Measurements from ENCODE around the gene QRSL1.
"Not testable (repeated sequence)": the region's sequence is repeated elsewhere in the genome, so short reads cannot be mapped to it uniquely, and the experiment has no call there.

Gene QRSL1

GRCh38 chr6:106626485-106626884 is 2.9 kb upstream of the QRSL1 start:
- DNase-seq, result no peak

DNA sequence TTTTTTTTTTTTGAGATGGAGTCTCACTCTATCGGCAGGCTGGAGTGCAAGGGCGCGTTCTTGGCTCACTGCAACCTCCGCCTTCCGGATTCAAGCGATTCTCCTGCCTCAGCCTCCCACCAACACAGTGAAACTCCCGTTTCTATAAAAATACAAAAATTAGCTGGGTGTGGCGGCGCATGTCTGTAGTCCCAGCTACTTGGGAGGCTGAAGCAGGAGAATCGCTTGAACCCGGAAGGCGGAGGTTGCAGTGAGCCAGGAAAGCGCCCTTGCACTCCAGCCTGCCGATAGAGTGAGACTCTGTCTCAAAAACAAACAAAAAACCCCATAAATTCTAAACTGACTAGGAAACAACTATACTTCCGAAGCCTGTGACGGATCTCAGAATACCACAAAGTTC is 1.6 kb upstream of the QRSL1 start:
- not testable (repeated sequence) for DNase-seq

- DNase-seq, result no peak
Measured at GRCh38 chr6:106628658-106629102, 698 bp upstream of the QRSL1 start.

DNA sequence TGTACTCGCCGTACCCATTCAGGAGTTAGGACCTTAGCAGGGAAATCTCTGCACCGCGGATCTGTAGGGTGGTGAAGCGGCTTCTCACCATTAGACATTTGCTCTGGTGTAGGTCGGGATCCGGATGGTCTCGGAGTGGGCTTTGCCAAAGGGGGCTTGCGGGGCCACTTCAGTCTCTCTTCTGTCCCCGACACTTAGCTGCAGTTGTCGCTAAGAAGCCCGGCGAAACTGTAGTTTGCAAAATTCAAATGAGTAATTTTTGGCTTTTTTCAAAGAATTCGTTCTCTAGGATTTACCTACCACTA is 433 bp downstream of the QRSL1 start:
- DNase-seq, result no peak

DNA sequence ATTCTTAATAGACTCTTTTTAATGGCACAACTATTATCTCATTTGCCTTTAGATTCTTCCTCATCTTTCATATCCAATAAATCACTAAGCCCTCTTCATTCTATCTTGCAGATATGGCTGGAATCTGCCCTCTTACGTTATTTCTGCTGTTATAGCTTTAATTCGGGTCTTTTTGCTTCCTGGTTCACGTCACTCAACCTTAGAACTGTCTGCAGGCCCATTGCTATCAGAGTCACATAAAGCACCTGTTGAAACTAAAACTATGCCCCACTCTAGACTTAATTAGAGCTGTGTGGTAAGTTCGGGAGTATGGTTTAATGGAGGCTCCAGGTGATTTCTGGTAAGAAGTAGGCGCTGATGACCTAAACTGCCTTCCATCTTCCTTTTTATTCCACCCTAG is 988 bp downstream of the QRSL1 start:
- DNase-seq, result no peak

GRCh38 chr6:106631346-106631745 is 2.0 kb downstream of the QRSL1 start:
- no peak for DNase-seq

DNA sequence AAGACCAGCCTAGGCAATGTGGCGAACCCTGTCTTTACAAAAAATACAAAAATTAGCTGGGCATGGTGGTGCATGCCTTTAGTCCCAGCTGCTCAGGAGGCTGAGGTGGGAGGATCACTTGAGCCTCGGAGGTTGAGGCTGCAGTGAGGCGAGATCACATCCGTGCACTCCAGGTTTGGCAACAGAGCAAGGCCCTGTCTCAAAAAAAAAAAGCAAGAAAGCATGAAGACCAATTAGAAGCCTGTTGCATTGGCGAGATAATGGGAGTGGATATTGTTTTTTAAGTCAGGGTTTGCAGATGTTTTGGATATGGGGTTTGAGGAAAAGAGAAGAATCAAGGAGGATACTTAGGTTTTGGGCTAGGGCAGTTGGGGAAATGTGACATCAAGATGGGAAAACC is 5.2 kb downstream of the QRSL1 start:
- DNase-seq, result no peak

DNA sequence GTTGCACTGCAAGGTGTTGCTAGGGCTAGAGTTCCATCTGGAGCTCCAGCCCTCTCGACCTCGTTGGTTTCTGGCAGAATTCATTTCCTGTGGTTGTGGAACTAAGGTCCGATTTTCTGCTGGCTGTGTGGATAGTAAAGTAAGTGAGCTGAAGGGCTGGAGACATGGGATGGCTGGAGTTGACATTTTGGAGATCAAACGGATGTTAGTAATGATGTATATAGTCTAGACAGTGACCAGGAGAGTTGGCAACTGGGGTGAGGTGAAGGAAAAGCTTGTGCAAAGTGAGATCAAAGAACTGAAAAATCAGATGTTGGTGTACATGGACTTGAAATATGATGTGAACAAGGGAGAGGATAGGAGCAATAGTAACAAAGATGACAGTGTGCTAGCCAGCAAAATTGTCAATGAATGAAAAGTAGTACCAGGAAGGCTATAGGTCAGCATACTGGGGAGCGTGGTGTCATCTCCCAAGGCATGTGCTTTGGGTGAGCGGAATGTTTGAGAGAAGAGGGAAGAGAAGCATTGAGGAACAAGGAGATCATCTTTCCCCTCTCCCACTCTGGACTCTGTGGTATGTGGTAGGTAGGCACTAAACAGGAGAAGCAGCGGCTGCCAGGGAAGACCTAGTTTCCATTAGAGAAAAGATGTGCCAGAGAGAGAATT is 7.8 kb downstream of the QRSL1 start:
- no peak for DNase-seq

GRCh38 chr6:106637717-106638341 is 8.5 kb downstream of the QRSL1 start:
- DNase-seq, result no peak

GRCh38 chr6:106639812-106640211 is 10.4 kb downstream of the QRSL1 start:
- DNase-seq, result no peak

DNA sequence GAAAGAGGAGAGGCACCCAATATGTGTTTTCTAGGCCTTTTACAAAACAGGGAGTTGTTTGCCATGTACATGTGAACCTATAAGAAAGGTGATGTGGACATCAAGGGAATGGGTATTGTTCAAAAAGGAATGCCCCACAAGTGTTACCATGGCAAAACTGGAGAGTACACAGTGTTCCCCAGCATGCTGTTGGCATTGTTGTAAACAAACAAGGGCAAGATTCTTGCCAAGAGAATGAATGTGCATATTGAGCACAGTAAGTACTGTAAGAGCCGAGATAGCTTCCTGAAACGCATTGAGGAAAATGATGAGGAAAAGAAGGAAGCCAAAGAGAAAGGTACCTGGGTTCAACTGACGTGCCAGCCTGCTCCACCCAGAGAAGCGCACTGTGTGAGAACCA is 13.1 kb downstream of the QRSL1 start:
- no peak for DNase-seq

- no peak for DNase-seq
Measured at GRCh38 chr6:106643061-106643460, 13.7 kb downstream of the QRSL1 start.

DNA sequence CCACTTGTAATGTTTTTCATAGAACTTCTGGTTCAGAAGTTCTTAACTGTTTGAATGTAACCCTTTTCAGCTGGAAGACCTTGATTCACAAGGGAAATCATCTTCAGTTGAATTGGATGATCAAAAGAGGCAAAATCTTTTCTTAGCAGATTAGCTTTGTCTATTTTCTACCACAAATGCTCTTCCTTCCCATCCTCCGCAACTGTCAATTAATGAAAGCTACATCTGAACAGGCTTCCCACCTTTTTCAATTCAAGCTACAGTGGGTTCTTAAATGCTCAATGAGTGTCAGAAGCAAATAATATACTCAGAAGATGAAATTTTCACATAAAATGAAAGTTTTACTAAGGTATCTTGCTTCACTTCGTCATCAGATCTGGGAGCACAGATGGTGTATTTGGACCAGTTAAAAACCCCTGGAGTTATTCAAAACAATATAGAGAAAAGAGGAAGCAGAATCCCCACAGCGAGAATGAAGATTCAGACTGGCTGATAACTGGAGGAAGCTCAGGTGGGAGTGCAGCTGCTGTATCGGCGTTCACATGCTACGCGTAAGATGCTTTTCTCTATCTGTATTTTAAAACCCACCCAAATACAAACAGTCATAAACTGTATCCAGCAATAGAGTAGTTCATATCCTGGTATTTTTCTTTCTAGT is 19.4 kb downstream of the QRSL1 start:
- no peak for DNase-seq

GRCh38 chr6:106658469-106658868 is 29.1 kb downstream of the QRSL1 start:
- no peak for DNase-seq

- DNase-seq, result no peak
Measured at GRCh38 chr6:106659859-106660258, 30.5 kb downstream of the QRSL1 start.

GRCh38 chr6:106662458-106662857 is 33.1 kb downstream of the QRSL1 start:
- DNase-seq, result no peak

DNA sequence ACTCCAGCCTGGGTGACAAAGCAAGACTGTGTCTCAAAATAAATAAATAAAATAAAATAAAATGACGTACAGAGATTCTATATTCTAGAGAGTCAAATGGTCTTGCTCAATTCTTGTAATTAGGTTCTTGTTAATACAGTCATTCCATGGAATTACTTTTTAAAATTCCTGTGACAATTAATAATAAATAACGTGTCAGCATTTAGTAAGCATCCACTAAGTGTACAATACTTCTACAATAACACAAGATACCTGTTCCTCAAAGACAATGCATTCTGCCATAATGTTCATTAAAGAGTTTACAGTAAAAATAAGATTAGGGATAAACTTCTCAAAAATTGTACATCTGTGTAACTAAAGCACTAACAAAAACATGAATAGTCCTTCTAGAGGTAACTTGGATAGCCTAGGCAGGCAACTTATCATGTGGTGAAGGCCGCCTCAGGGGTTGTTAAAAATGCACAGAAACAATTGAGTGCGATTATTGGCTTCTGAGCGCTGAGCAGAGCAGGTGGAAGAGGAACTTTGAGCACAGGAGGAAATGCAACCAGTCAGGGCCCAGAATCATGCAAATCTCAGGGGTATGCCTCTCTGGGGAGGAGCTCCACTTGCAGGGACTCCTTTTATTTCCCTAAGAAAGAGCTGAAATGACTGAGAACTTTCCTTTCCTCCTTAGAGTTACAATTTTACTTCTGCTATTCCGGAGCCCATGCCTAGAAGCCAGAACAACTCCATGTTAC is 37.1 kb downstream of the QRSL1 start:
- DNase-seq, result no peak

DNA sequence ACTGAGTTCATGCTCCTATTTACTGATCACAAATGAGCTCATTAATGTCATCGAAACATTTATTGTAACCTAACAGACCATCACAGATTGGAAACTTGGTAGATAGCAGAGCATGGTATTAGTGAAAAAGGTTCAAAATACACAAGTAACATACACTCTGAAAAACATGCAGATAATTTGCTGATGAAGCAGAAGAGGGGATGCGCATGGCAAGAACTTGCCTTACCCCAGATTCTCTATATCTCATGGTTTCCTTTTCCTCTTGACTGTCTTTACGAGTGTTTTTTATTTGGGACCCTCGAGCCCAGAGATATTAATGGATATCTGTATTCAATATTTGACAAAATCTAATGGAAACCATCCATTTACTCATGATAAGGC is 37.6 kb downstream of the QRSL1 start:
- DNase-seq, result no peak

- DNase-seq, result no peak
Measured at GRCh38 chr6:106670236-106670635, 40.9 kb downstream of the QRSL1 start.

- DNase-seq, result no peak
Measured at GRCh38 chr6:106671651-106672050, 42.3 kb downstream of the QRSL1 start.

DNA sequence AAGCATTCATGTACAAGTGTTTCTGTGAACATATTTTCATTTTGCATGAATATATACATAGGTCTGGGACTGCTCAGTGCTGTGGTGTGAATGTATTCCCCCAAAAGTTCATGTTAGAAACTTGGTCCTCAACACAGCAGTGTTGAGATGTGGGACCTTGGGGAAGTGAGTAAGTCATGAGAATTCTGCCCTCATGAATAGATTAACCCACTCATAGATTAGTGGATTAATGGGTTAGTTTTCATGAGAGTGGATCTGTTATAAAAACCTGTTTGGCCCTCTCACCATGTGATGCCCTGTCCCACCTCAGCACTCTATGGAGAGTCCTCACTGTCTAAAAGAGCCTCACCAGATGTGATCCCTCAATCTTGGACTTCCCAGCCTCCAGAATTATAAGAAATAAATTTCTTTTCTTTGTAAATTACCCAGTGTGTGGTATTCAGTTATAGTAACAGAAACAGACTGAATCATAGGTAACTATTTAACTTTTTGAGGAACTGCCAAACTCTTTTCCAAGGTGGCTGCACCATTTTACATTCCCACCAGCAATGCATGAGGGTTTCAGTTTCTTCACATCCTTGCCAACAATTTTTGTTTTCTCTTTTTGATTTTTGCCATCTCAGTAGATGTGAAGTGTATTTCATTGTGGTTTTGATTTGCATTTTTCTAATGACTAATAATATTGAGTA is 45.3 kb downstream of the QRSL1 start:
- no peak for DNase-seq

DNA sequence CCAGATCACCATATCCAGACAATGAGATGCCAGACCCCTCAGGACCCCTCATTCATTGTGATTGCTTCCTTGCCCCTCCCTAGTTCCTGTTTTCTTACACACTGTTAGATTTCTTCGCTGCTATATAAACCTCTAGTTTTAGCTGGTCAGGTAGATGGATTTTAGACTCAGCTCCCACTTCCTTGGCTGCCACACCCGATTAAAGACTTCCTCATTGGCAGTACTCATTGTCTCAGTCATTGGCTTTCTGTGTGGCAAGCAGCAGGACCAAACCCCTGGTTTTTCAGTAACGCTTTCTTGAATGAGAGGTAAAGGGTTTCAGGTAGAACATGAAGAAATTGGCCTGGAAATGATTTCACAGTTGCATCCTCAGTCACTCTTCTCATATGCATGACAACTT is 47.9 kb downstream of the QRSL1 start:
- no peak for DNase-seq

DNA sequence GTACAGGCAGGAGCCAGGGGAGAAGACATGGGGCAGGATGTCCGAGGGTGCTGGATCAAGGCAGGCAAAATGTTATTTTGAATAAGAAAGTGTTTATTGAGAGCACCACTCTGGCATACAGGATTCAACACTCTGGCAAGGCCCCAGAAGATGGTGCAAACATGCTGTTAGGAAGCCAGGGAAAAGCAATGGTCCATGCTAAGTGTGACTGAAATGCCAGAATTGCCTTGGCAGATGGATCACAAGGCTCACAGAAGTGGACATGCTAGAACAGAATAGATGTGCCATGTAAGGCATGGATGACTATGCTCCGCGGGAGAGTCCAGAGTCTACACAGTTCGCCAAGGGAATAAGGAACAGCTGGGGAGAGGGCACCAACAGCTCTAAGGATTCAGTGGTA is 54.6 kb downstream of the QRSL1 start:
- no peak for DNase-seq

Data from eye (tissue), 1 donor.